GM23338 (cell line): Measurements from ENCODE around the gene TMEM147. TPM values are rescaled to one million over a fixed set of nuclear protein-coding genes. Genes with fewer than 3 reads are reported as not detected.
"Not testable (repeated sequence)": the region's sequence is repeated elsewhere in the genome, so short reads cannot be mapped to it uniquely, and the experiment has no call there.

Experiments
- ATAC-seq: fragments of 200-7000 bp; cut with Tn5 transposase; 3 replicates; pipeline ENCODE4 v1.9.1; 2020
- DNase-seq: peaks from one replicate; pipeline ENCODE4 v3.0.0-alpha.2; 2015; ENCODE audit warnings: low spot score
- H2AFZ ChIP-seq: fragments of 200-600 bp; sonication (generic); 2 replicates; pipeline ENCODE4 v1.8.0; 2016; ENCODE audit warnings: antibody characterized with exemption, mild to moderate bottlenecking, moderate library complexity
- H3F3A ChIP-seq: fragments of 200-600 bp; sonication (generic); replicated peaks from 2 replicates; pipeline ENCODE4 v1.8.0; 2017; ENCODE audit warnings: antibody characterized with exemption, mixed run types, low read depth
- H3K27ac ChIP-seq: fragments of 200-600 bp; sonication (generic); 2 replicates; pipeline ENCODE4 v1.6.1; 2016; ENCODE audit warnings: low read depth
- H3K27me3 ChIP-seq: fragments of 200-600 bp; sonication (generic); 2 replicates; pipeline ENCODE4 v1.8.0; 2016; ENCODE audit warnings: mild to moderate bottlenecking, mixed run types, moderate library complexity; ENCODE audit not compliant: insufficient read depth
- H3K36me3 ChIP-seq: fragments of 200-600 bp; sonication (generic); 2 replicates; pipeline ENCODE4 v1.8.0; 2016; ENCODE audit warnings: mild to moderate bottlenecking; ENCODE audit not compliant: insufficient read depth
- H3K4me1 ChIP-seq: fragments of 200-600 bp; sonication (generic); 2 replicates; pipeline ENCODE4 v1.8.0; 2016; ENCODE audit warnings: mild to moderate bottlenecking, moderate library complexity; ENCODE audit not compliant: insufficient read depth
- H3K4me2 ChIP-seq: fragments of 200-600 bp; sonication (generic); 2 replicates; pipeline ENCODE4 v1.7.1; 2017; ENCODE audit warnings: mixed run types
- H3K4me3 ChIP-seq: fragments of 200-600 bp; sonication (generic); 2 replicates; pipeline ENCODE4 v1.6.1; 2016; ENCODE audit warnings: mixed run types
- H3K79me2 ChIP-seq: fragments of 200-600 bp; sonication (generic); replicated peaks from 2 replicates; pipeline ENCODE4 v1.8.0; 2017; ENCODE audit warnings: mild to moderate bottlenecking; ENCODE audit not compliant: insufficient read depth
- H3K9me2 ChIP-seq: fragments of 200-600 bp; sonication (generic); 2 replicates; pipeline ENCODE4 v1.8.0; 2017; ENCODE audit not compliant: insufficient read depth
- H4K20me1 ChIP-seq: fragments of 200-600 bp; sonication (generic); replicated peaks from 2 replicates; pipeline ENCODE4 v1.8.0; 2017; ENCODE audit warnings: mild to moderate bottlenecking; ENCODE audit not compliant: insufficient read depth
- H3K27ac Mint-ChIP-seq: 2 replicates; pipeline ENCODE4 v1.8.0; 2020; ENCODE audit warnings: inconsistent platforms, mild to moderate bottlenecking, moderate library complexity, mixed read lengths
- H3K27me3 Mint-ChIP-seq: 3 replicates; pipeline ENCODE4 v1.8.0; 2022; ENCODE audit warnings: low read depth, mild to moderate bottlenecking, moderate library complexity, mixed read lengths, inconsistent platforms; ENCODE audit not compliant: insufficient read depth, poor library complexity
- H3K36me3 Mint-ChIP-seq: 3 replicates; pipeline ENCODE4 v1.8.0; 2021; ENCODE audit warnings: low read depth, mild to moderate bottlenecking, inconsistent platforms, moderate library complexity, mixed read lengths
- H3K4me1 Mint-ChIP-seq: 3 replicates; pipeline ENCODE4 v1.8.0; 2020; ENCODE audit warnings: mild to moderate bottlenecking, inconsistent platforms, mixed read lengths
- H3K4me3 Mint-ChIP-seq: 3 replicates; pipeline ENCODE4 v1.8.0; 2021; ENCODE audit warnings: moderate library complexity, mild to moderate bottlenecking, inconsistent platforms, mixed read lengths
- H3K9me3 Mint-ChIP-seq: 3 replicates; pipeline ENCODE4 v1.8.0; 2020; ENCODE audit warnings: moderate library complexity, mild to moderate bottlenecking, inconsistent platforms, mixed read lengths
- CTCF ChIP-seq, 2 experiments: fragments of 200-600 bp in 1 of 2; sonication (generic) in 1 of 2; conservative IDR thresholded peaks; 2 replicates each; pipeline versions ENCODE4 v1.5.1 to v1.6.1; 2016 to 2017; ENCODE audit warnings: antibody characterized with exemption in 2 of 2, low read depth in 2 of 2, mild to moderate bottlenecking in 2 of 2, moderate library complexity in 1 of 2
- ETS1 ChIP-seq: IDR thresholded peaks from 2 replicates; pipeline ENCODE4 v1.6.1; 2016; ENCODE audit warnings: antibody characterized with exemption
- EZH2 ChIP-seq: fragments of 200-600 bp; sonication (generic); IDR thresholded peaks from one replicate; pipeline ENCODE4 v1.8.0; 2017; ENCODE audit warnings: antibody characterized with exemption, mild to moderate bottlenecking, low read depth; ENCODE audit not compliant: unreplicated experiment
- EZH2phosphoT487 ChIP-seq: fragments of 200-600 bp; sonication (generic); IDR thresholded peaks from one replicate; pipeline ENCODE4 v1.8.1; 2018; ENCODE audit warnings: antibody characterized with exemption; ENCODE audit not compliant: unreplicated experiment
- NANOG ChIP-seq: IDR thresholded peaks from 2 replicates; pipeline ENCODE4 v1.6.1; 2016; ENCODE audit warnings: antibody characterized with exemption, borderline replicate concordance
- POLR2AphosphoS5 ChIP-seq: IDR thresholded peaks from 2 replicates; pipeline ENCODE4 v1.6.1; 2016; ENCODE audit warnings: antibody characterized with exemption, low read depth
- ZNF114 ChIP-seq: fragments of 250-450 bp; sonication (Bioruptor Pico); IDR thresholded peaks from 2 replicates; pipeline ENCODE4 v1.5.0; 2020; ENCODE audit warnings: mild to moderate bottlenecking, moderate library complexity
- polyA plus RNA-seq: library from polyadenylated mRNA; unstranded; fragments of >200 nt; fragmentation: Nextera tagmentation; extraction: Ambion mirVana; gene quantifications from 2 replicates; pipeline ENCODE4 v1.2.1, GENCODE V29; 2016
- total RNA-seq: library from RNA; depleted of rRNA; stranded (reverse); fragments of >200 nt; shearing (Covaris generic); gene quantifications from 2 replicates; pipeline ENCODE4 v1.2.3, GENCODE V29; 2014
- TF ChIP-seq, protein P1 (sequence below): IDR thresholded peaks from one replicate; pipeline ENCODE4 v1.6.1; 2018; ENCODE audit warnings: antibody characterized with exemption; ENCODE audit not compliant: unreplicated experiment

TMEM147 gene
- total and polyA plus RNA-seq, 2 experiments from 2014 or later, result 164 to 272 TPM

GRCh38 chr19:35590875-35591274 is 45.4 kb downstream of the TMEM147 start (continued):
- TF ChIP-seq, protein P1, sequence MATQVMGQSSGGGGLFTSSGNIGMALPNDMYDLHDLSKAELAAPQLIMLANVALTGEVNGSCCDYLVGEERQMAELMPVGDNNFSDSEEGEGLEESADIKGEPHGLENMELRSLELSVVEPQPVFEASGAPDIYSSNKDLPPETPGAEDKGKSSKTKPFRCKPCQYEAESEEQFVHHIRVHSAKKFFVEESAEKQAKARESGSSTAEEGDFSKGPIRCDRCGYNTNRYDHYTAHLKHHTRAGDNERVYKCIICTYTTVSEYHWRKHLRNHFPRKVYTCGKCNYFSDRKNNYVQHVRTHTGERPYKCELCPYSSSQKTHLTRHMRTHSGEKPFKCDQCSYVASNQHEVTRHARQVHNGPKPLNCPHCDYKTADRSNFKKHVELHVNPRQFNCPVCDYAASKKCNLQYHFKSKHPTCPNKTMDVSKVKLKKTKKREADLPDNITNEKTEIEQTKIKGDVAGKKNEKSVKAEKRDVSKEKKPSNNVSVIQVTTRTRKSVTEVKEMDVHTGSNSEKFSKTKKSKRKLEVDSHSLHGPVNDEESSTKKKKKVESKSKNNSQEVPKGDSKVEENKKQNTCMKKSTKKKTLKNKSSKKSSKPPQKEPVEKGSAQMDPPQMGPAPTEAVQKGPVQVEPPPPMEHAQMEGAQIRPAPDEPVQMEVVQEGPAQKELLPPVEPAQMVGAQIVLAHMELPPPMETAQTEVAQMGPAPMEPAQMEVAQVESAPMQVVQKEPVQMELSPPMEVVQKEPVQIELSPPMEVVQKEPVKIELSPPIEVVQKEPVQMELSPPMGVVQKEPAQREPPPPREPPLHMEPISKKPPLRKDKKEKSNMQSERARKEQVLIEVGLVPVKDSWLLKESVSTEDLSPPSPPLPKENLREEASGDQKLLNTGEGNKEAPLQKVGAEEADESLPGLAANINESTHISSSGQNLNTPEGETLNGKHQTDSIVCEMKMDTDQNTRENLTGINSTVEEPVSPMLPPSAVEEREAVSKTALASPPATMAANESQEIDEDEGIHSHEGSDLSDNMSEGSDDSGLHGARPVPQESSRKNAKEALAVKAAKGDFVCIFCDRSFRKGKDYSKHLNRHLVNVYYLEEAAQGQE, result no peak
- no peak for TF ChIP-seq POLR2AphosphoS5
- no peak for TF ChIP-seq ZNF114 (CRISPR knock-in tag)

DNA sequence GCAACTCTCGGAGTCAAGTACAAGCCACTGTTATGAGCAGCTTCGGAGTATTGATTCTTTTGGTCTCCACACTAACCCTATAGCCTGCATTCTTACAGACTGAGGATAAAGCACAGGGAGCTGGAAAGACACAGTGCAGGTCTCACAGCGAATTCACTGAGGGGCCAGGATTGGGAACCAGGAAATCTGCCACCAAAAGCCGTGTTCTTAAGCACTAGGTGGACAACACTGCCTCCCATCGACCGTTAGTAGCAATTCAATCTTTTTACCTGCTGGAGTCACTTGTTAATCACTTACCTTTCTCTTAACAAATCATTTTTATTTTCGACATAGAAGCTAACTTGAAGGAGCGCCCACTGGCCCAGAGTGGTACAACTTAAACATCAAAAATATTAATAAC is 46.8 kb downstream of the TMEM147 start:
- Mint-ChIP-seq H3K9me3 (no peaks in the 10 kb centered on the region; the same call in 2 of the 3 replicates), H3K36me3 (no peaks in the 10 kb centered on the region), H3K27me3 (peaks cover 6% of the 10 kb centered on the region), H3K4me3 (no peak overlapping the region), H3K4me1 (no peaks in the 10 kb centered on the region), H3K27ac (no peak overlapping the region)
- H3K79me2 ChIP-seq, result no peaks in the 10 kb centered on the region
- H3K4me1 ChIP-seq, result no peaks in the 10 kb centered on the region
- 0 out of 2 replicates have a peak, but pooled peaks cover 5% of the 10 kb centered on the region for H3K27me3 ChIP-seq
- no peaks in the 10 kb centered on the region; the same call in 1 of the 2 replicates for H4K20me1 ChIP-seq
- ATAC-seq (peak; percentile 85), DNase-seq (peak; percentile 87)
- no peak overlapping the region for H3K27ac ChIP-seq
- no peak overlapping the region for H2AFZ ChIP-seq
- no peak for TF ChIP-seq POLR2AphosphoS5
- no peak for TF ChIP-seq EZH2phosphoT487
- TF ChIP-seq EZH2, result no peak
- TF ChIP-seq CTCF (conservative IDR thresholded peaks at IDR 0.05; ENCODE audit: low read depth in 2 of 2), result peak; percentile 79 to 85
- TF ChIP-seq NANOG, result no peak
- TF ChIP-seq ETS1, result no peak
- H3K9me2 ChIP-seq, result no peaks in the 10 kb centered on the region
- no peaks in the 10 kb centered on the region for H3K36me3 ChIP-seq
- H3K4me3 ChIP-seq, result no peak overlapping the region
- no peaks in the 10 kb centered on the region for H3F3A ChIP-seq
- H3K4me2 ChIP-seq, result no peak overlapping the region

- H3K36me3 Mint-ChIP-seq, H3K4me1 Mint-ChIP-seq, H3K4me2 ChIP-seq: not testable (repeated sequence)
These were observed 49.6 kb downstream of the TMEM147 start for GRCh38 chr19:35595026-35595425.

More at GRCh38 chr19:35595026-35595425, 49.6 kb downstream of the TMEM147 start:
- not testable (repeated sequence) for H3K9me2 ChIP-seq, H3K79me2 ChIP-seq, H3K27ac Mint-ChIP-seq, H3K4me1 ChIP-seq, ATAC-seq, H3K4me3 ChIP-seq, H3K27me3 ChIP-seq, H3K9me3 Mint-ChIP-seq, H4K20me1 ChIP-seq, H3F3A ChIP-seq, DNase-seq, H2AFZ ChIP-seq, H3K36me3 ChIP-seq, H3K4me3 Mint-ChIP-seq, H3K27ac ChIP-seq
- H3K27me3 Mint-ChIP-seq, result peaks cover 11% of the 10 kb centered on the region
